BE2C (cell line): Measurements from ENCODE around the gene ZNF385B.

ENCODE experiments used
- DNase-seq: peaks from one replicate; pipeline ENCODE4 v3.0.0-alpha.2; 2020
- H3K27me3 ChIP-seq: fragments of 250-450 bp; sonication (Bioruptor Pico); 2 replicates; pipeline ENCODE4 v1.5.1; 2020; ENCODE audit warnings: mild to moderate bottlenecking
- H3K36me3 ChIP-seq: fragments of 250-450 bp; sonication (Bioruptor Pico); 2 replicates; pipeline ENCODE4 v1.5.1; 2020; ENCODE audit warnings: mild to moderate bottlenecking
- H3K4me1 ChIP-seq: fragments of 250-450 bp; sonication (Bioruptor Pico); 2 replicates; pipeline ENCODE4 v1.5.1; 2020
- H3K4me3 ChIP-seq: 2 replicates; pipeline ENCODE4 v1.5.1; 2011; ENCODE audit warnings: low read depth, low read length
- H3K9me3 ChIP-seq: fragments of 250-450 bp; sonication (Bioruptor Pico); 2 replicates; pipeline ENCODE4 v1.5.1; 2020
- CTCF ChIP-seq: IDR thresholded peaks from 2 replicates; pipeline ENCODE4 v1.5.1; 2012; ENCODE audit warnings: mild to moderate bottlenecking, low read depth, low read length

Gene ZNF385B

GRCh38 chr2:179677077-179677688 is 184.2 kb downstream of the ZNF385B start:
- Histone ChIP-seq H3K9me3 (no peaks in the 10 kb centered on the region), H3K36me3 (no peaks in the 10 kb centered on the region), H3K4me1 (no peaks in the 10 kb centered on the region), H3K27me3 (no peaks in the 10 kb centered on the region), H3K4me3 (no peak overlapping the region)
- no peak for DNase-seq
- TF ChIP-seq CTCF, result no peak

- Histone ChIP-seq H3K4me1 (no peaks in the 10 kb centered on the region), H3K4me3 (no peak overlapping the region), H3K36me3 (no peaks in the 10 kb centered on the region), H3K9me3 (no peaks in the 10 kb centered on the region), H3K27me3 (no peaks in the 10 kb centered on the region)
- no peak for DNase-seq
- no peak for TF ChIP-seq CTCF
Measured at GRCh38 chr2:179675435-179675834, 186.0 kb downstream of the ZNF385B start.

DNA sequence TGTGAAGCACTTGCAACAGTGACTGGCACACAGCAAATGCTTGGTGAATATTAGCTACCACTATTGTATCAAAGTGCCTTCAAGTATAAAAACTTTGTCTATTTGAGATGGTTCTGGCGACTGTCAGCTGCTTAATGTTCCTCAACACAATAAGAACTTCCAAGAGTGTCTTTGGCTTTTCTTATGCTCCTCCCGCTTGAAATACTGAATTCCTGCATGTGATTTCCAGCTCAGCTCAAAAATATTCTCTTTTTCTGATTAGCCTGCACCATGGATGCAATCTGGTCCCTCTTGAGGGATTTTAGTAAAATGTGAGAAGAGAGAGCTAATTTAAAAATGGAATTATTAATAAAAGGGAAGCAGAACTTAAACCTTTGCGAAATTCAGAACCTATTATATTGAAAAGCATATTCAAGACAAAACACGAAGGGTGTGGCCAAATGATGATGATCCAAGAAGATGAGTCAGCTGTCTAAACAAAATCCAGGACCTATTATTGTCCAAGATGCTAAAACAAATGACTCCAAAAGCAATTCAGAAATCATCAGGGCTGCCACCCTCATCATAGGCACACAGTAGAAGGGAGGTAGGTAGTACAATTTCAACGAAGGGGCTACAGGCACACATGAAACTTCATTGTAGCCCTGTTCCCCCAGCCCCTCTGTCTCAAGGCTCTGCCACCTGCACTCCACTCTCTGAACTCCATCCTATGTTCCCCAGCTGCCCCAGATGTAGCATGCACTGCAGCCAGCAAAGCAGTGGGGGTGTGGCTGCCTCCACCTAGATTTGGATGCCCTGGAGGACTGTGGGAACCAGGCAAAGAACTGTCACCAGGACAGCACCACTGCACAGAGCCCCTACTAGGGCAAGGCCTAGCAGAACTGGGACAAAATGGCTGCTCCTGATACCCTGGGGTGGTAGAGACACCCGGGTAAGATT is 190.1 kb downstream of the ZNF385B start:
- Histone ChIP-seq H3K4me3 (no peak overlapping the region), H3K4me1 (no peaks in the 10 kb centered on the region), H3K27me3 (no peaks in the 10 kb centered on the region), H3K36me3 (no peaks in the 10 kb centered on the region), H3K9me3 (no peaks in the 10 kb centered on the region)
- DNase-seq, result no peak
- no peak for TF ChIP-seq CTCF

- no peak for DNase-seq
- H3K27me3 ChIP-seq, result no peaks in the 10 kb centered on the region
- no peaks in the 10 kb centered on the region for H3K4me1 ChIP-seq
- H3K9me3 ChIP-seq, result no peaks in the 10 kb centered on the region
- no peak for TF ChIP-seq CTCF
- H3K4me3 ChIP-seq, result no peak overlapping the region
- H3K36me3 ChIP-seq, result no peaks in the 10 kb centered on the region
Measured at GRCh38 chr2:179669196-179669595, 192.2 kb downstream of the ZNF385B start.

DNA sequence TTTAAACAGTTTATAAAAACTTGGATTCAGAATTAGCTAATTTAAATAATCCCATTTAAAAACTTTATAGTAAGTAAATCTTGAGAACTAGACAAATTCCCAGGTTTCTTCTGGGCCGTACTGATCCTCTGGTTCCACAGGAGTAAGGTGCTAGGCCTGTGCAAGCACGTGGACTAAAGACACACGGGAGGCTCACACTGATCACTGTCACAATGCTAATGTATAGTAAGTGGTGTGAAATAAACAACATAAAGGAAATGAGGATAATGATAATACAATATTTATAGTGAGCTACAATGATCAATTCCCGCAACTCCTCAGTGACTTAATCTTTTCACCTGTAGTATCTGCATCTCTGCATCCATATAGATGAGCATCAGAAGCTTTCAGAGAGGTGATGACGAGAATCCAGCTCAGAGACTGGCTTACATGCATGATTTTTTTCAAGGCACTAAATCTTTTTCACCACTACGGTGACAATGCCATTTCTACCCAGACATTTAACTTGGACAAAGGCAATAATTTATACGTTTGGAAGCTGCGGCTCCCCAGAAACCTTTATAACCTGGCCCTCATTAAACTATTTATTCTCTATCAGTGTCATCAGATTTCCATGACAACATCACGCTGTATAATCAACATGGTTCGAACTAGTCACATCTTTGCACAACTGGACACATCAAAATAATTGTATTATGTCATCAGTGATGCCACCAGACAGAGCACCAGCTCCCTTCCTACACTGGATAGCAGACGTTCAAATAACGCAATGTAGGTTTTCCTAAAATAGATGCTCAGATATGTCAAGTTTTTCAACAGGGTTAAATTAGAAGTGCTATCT is 196.2 kb downstream of the ZNF385B start:
- DNase-seq, result no peak
- H3K27me3 ChIP-seq, result no peaks in the 10 kb centered on the region
- H3K36me3 ChIP-seq, result no peaks in the 10 kb centered on the region
- no peaks in the 10 kb centered on the region for H3K9me3 ChIP-seq
- no peak overlapping the region for H3K4me3 ChIP-seq
- H3K4me1 ChIP-seq, result no peaks in the 10 kb centered on the region
- no peak for TF ChIP-seq CTCF
